H1 (cell line): Measurements from ENCODE around the gene SLC8A1. TPM values are rescaled to one million over a fixed set of nuclear protein-coding genes. Genes with fewer than 3 reads are reported as not detected.

Source experiments
- polyA plus RNA-seq, 7 experiments: library from polyadenylated mRNA; depleted of rRNA in 3 of 7; stranded (reverse) in 5 of 7; unstranded in 2 of 7; fragments of >200 nt in 5 of 7; fragments of 200-250 nt in 2 of 7; gene quantifications; 1 replicate in 5 of 7; 2 replicates in 1 of 7; 4 replicates in 1 of 7; pipeline versions ENCODE4 v1.2.1 to v1.2.3, GENCODE V29; 2011 to 2013; ENCODE audit warnings: missing spikeins in 2 of 7, mixed read lengths in 2 of 7
- total RNA-seq: library from RNA; stranded (reverse); fragmentation: NEBNext Ultra II Directional; extraction: Animal tissue kit (Norgen Biotek cat#: 25700); gene quantifications from 2 replicates; pipeline ENCODE4 v1.2.1, GENCODE V29; 2021
- TF ChIP-seq, protein P1 (sequence below): fragments of 300-600 bp; sonication (generic); IDR thresholded peaks from 2 replicates; pipeline ENCODE4 v1.7.1; 2012; ENCODE audit warnings: low read length, moderate library complexity, mild to moderate bottlenecking, inconsistent platforms; ENCODE audit not compliant: insufficient replicate concordance
- TF ChIP-seq, protein P2 (sequence below): IDR thresholded peaks from 2 replicates; pipeline ENCODE4 v1.6.1; 2011; ENCODE audit warnings: low read length, improper control_type of control experiment

The SLC8A1 gene
- total and polyA plus RNA-seq, 2 of the 8 experiments (the other 6 are each of a cell fraction or from before 2014, with no cell fraction given): 0.68 to 3.6 TPM

DNA sequence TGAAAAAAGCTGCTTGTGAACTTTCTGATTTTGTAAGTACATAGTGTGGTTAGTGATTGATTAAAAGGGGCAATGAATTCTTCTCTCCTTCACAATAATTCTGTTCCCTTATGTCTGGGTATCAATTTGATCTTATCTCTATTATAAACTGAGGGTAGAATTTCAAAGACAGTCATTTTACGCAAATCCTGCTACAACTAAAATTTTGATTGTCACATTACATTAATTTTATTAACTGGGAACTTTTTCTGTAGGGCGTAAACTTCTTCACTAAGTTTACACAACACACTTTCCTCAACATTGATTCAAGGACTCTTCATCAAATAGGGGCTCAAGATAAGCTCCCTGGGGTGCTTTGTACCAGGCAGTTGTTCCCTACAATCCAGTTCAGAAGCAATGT is 5.0 kb upstream of the SLC8A1 start (continued):
- TF ChIP-seq, protein P1, sequence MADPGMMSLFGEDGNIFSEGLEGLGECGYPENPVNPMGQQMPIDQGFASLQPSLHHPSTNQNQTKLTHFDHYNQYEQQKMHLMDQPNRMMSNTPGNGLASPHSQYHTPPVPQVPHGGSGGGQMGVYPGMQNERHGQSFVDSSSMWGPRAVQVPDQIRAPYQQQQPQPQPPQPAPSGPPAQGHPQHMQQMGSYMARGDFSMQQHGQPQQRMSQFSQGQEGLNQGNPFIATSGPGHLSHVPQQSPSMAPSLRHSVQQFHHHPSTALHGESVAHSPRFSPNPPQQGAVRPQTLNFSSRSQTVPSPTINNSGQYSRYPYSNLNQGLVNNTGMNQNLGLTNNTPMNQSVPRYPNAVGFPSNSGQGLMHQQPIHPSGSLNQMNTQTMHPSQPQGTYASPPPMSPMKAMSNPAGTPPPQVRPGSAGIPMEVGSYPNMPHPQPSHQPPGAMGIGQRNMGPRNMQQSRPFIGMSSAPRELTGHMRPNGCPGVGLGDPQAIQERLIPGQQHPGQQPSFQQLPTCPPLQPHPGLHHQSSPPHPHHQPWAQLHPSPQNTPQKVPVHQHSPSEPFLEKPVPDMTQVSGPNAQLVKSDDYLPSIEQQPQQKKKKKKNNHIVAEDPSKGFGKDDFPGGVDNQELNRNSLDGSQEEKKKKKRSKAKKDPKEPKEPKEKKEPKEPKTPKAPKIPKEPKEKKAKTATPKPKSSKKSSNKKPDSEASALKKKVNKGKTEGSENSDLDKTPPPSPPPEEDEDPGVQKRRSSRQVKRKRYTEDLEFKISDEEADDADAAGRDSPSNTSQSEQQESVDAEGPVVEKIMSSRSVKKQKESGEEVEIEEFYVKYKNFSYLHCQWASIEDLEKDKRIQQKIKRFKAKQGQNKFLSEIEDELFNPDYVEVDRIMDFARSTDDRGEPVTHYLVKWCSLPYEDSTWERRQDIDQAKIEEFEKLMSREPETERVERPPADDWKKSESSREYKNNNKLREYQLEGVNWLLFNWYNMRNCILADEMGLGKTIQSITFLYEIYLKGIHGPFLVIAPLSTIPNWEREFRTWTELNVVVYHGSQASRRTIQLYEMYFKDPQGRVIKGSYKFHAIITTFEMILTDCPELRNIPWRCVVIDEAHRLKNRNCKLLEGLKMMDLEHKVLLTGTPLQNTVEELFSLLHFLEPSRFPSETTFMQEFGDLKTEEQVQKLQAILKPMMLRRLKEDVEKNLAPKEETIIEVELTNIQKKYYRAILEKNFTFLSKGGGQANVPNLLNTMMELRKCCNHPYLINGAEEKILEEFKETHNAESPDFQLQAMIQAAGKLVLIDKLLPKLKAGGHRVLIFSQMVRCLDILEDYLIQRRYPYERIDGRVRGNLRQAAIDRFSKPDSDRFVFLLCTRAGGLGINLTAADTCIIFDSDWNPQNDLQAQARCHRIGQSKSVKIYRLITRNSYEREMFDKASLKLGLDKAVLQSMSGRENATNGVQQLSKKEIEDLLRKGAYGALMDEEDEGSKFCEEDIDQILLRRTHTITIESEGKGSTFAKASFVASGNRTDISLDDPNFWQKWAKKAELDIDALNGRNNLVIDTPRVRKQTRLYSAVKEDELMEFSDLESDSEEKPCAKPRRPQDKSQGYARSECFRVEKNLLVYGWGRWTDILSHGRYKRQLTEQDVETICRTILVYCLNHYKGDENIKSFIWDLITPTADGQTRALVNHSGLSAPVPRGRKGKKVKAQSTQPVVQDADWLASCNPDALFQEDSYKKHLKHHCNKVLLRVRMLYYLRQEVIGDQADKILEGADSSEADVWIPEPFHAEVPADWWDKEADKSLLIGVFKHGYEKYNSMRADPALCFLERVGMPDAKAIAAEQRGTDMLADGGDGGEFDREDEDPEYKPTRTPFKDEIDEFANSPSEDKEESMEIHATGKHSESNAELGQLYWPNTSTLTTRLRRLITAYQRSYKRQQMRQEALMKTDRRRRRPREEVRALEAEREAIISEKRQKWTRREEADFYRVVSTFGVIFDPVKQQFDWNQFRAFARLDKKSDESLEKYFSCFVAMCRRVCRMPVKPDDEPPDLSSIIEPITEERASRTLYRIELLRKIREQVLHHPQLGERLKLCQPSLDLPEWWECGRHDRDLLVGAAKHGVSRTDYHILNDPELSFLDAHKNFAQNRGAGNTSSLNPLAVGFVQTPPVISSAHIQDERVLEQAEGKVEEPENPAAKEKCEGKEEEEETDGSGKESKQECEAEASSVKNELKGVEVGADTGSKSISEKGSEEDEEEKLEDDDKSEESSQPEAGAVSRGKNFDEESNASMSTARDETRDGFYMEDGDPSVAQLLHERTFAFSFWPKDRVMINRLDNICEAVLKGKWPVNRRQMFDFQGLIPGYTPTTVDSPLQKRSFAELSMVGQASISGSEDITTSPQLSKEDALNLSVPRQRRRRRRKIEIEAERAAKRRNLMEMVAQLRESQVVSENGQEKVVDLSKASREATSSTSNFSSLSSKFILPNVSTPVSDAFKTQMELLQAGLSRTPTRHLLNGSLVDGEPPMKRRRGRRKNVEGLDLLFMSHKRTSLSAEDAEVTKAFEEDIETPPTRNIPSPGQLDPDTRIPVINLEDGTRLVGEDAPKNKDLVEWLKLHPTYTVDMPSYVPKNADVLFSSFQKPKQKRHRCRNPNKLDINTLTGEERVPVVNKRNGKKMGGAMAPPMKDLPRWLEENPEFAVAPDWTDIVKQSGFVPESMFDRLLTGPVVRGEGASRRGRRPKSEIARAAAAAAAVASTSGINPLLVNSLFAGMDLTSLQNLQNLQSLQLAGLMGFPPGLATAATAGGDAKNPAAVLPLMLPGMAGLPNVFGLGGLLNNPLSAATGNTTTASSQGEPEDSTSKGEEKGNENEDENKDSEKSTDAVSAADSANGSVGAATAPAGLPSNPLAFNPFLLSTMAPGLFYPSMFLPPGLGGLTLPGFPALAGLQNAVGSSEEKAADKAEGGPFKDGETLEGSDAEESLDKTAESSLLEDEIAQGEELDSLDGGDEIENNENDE: no peak
- TF ChIP-seq, protein P2, sequence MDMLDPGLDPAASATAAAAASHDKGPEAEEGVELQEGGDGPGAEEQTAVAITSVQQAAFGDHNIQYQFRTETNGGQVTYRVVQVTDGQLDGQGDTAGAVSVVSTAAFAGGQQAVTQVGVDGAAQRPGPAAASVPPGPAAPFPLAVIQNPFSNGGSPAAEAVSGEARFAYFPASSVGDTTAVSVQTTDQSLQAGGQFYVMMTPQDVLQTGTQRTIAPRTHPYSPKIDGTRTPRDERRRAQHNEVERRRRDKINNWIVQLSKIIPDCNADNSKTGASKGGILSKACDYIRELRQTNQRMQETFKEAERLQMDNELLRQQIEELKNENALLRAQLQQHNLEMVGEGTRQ: no peak
